Kidney capillary endothelial cell (primary cell): ENCODE data around the gene CTNNA2.

Experiments used
- DNase-seq: peaks from one replicate; pipeline ENCODE4 v3.0.0-alpha.2; 2018; ENCODE audit warnings: low spot score

The CTNNA2 gene

DNA sequence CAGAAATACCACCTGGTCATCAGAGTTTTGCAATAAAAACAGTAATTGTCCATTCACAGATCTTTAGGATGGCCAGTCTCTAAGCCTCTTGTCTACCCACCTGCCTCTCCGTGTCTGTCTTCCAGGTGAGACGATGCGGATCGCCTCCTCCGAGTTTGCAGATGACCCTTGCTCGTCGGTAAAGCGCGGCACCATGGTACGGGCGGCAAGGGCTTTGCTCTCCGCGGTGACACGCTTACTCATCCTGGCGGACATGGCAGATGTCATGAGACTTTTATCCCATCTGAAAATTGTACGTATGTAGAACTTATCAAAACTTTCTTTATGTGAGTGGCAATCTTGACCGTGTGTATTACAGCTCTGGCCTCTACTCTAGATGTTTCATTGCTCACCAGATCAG, 345.0 kb downstream of the CTNNA2 start:
- DNase-seq: no peak

DNA sequence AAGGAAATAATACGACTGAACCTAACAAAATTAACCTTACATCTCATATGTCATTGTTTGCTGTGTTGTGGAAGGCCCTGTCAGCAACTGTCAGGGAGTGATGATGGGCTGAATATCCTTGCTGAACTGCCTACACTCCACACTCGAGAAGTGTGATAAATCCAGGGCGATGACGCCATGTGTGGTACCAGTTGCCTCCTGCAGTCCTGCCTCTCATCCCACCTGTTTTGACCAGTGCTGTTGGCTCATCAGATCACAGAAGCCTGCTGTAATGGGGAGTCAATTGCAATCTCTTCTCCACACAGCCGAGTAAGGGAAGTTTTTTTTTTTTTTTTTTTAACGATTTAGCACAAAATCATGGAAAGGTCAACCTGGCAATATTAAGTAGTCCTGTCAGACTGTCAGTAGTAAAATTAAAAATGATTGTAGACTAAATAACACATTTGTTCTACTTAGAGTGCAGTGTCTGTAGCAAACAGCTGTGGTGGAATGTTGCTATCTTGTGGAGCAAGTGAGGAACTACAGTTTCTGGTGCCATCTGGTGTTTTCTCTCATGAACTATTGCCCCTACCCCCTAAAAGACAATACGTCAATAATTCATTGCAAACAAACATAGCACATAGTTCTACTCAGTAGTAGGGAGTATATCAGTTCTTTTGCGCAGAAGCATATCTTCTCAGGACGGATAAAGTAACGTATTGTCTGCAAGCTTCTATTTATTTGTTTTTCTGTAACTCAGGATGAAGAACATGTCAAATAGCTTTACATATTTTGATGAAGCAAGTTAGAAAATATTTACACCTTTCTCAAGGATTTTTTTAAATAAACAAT, 347.6 kb downstream of the CTNNA2 start:
- no peak for DNase-seq

DNA sequence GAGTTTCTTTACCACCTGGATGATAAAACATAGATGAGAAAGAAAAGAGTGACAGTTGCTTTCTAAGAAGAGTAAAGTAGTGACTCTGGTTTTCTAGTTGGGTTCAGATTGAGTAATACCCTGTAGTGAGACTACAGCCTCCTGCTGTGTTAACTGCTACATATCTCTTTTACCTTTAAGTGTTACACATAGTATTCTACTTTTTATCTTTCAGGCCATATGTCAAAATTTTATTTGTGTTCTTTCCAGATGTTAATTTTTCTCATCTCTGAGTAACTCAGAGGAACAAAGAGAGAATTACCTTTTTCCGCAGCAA, 348.2 kb downstream of the CTNNA2 start:
- no peak for DNase-seq

DNA sequence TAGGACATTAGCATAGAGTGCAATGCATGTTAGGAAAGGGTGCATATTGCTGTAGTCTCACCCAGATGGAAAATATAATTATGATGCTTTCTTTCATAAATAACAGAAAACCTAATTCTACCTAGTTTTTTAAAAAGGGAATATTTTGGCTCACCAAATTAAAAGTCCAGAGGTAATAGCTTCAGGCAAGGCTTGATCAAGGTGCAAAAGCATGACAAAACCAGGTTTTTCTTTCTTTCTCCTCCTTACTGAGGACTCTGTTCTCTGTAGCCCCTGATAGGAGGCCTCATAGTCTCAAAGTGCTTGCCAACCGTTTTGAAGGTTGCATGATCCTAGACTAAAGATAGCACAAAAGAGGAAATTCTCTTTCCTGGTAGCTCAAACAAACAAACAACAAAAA, 349.9 kb downstream of the CTNNA2 start:
- no peak for DNase-seq

DNA sequence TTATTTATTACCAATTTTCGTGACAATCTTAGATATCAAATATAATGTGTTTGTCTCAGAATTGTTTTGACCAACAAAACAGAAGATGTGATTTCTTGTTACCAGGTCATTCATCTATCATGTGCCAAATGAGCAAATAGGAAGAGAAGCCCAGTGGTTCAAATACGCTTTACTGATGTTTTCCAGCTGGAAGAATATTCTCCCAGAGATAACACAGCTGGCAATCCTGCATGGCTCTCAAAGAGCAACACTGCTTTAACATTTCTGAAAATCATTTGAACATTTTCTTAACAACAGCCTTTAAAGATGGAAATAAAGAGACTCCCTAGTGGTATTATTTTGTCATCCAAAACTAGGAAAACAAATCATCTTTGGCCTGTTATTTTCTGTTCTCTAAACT, 359.8 kb downstream of the CTNNA2 start:
- no peak for DNase-seq

DNA sequence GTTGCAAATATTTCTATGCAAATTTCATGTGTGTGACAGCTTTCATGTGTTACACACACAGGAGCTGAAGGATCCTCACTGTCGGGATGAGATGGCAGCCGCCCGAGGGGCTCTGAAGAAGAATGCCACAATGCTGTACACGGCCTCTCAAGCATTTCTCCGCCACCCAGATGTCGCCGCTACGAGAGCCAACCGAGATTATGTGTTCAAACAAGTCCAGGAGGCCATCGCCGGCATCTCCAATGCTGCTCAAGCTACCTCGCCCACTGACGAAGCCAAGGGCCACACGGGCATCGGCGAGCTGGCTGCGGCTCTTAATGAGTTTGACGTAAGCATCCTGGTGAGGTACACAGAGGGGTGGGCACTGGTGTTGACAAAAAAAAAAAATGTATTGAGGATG, 361.2 kb downstream of the CTNNA2 start:
- no peak for DNase-seq

DNA sequence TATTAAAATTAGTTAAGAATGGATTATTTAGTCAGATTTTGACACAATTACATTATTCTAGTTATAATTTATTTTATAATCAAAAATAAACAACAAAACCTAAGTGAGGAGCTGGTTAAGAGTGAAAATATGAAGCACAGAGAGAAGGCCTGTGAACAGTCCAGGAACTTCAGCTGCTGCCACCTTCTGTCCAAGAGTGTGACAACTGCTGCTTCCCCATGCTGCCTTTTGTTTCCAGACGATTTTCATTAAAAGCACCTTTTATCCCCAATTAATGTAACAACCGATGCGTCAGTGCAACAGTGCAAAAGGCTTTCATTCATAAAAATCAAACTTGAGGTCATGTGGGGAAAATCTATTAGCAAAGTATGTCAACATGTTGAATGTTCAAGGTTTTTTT, 363.6 kb downstream of the CTNNA2 start:
- no peak for DNase-seq

DNA sequence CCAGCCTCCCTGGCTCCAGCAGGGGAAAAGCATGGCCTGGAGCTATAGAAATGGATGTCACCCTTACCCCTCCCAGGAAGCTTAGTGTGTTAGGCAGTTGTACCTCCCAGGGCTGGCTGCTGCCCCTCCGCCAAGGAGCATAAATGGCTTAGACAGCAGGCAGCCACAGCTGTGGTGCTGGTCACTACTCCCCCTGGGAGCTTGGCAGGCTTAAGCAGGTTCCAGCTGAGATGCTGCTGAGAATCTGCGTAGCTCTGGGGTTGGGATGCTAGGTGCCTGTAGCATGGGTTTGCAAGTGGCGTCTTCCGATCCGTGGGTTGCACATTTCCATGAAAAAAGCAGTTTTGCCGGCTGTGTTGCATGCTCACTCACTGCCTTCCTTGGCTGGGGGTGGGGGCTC, 369.7 kb downstream of the CTNNA2 start:
- DNase-seq: no peak

DNA sequence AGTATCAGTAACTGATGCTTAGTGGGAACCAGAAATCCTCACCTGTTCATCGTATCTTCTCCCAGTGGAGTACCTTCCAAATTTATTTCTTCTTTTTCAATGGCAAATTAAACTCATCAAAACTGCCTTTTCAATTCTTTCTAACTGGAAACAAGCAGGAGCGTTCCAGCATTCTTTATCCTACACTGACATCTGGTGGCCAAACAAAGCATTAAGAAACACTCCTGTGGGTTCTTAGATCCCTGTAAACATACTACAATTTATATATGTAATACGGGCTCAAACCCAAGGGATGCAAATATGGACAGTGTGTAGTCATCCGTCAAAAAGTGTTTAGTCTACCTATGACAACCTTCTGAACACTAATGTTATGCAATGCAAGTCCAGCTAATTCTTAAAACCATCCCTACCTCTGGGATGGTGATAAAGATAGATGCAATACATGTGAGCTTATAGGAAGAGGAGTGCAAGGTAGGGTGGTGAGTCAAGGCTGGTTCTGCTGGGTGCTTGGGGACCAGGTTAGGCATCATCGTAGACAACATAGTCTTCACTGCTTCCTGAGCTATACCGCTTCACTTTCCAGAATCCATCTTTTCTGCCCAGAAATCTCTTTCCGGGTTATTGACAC, 375.0 kb downstream of the CTNNA2 start:
- peak; percentile 52 for DNase-seq

DNA sequence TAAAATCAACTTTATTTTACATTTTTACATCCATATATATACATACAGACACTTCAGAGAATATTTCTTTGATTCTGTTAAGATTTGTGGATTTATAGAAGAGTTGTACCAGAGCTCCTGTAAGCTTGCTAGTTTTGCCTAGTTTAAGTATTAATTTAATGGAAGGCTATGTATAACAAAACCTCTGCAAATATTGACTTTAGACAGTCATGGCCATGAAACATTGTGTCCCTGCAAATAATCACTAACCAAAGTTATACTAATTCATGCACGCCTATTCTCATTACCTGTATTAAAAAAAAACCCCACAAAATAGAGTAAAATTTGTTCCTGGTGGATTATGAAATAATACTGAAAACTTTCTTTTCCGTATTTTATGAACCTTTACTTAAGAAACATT, 379.3 kb downstream of the CTNNA2 start:
- no peak for DNase-seq

DNA sequence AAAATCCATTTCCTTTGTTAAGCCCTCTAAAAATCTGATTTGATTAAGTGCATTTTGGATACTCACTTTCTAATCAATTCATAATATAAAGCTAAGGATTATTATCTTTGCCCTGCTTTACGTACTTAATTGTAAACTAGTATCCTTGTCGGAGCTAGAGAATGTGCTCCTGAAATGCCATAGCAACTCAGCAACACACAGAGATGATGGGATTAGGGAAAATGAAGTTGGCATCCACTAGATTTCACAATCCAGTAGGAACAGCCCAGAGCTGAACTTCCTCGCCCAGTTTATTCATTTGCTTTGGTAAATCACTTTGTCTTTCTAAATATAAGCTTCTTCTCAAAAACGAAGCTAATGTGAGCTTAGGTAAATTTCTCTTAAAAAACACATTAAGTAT, 386.3 kb downstream of the CTNNA2 start:
- DNase-seq: no peak

DNA sequence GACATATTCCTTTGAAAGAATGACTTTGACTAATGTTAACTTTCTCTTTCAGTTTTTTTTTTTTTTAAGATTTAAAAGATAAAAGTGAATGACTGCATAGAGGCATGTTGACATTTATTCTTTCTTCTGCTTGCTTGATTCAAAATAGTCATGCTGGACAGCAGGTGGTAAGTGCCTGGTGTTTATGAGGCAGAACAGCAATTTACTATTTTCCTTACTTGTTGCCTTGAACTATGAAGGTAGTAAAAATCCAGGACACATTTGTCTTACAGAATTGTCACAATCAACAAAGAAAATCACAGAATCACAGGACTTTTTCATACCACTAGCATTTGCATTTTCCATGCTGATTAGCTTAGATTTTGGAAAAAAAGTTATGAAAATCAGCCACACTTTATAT, 388.3 kb downstream of the CTNNA2 start:
- DNase-seq: no peak

DNA sequence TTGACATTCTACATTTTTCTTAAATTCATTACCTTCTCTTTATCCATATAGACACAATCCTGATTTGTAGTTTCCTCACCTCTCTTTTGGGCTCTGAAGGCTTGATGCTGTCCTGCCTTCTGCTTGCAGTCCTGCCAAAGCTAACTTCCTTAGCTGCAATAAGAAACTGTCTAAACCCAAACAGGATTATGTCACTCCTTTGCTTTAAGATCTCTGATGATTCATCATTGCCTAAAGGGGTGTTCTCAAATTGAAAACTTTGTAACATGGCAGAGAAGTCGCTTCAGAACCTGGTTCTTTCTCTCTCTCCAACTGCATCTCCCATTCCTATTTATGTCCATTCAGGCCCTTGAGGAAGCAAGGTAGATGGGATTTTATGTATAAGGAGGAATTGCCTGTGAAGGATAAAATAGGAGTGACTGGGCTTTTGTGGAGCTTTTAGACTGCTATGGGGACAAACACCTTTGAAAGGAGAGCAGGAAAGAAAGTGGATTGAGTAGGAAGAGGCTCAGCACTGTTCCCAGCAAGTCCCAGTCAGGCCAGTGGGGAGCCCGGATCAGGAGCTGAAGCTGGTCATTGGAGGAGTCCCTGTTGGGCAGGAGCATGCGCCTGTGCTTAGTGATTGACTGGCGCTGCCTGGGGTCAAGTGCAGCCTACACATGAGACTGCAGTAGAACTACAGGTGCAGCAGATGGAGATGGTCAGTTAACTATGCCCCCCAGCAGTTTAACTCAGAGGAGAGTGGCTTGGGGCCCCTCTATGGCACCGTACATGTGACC, 390.6 kb downstream of the CTNNA2 start:
- no peak for DNase-seq

DNA sequence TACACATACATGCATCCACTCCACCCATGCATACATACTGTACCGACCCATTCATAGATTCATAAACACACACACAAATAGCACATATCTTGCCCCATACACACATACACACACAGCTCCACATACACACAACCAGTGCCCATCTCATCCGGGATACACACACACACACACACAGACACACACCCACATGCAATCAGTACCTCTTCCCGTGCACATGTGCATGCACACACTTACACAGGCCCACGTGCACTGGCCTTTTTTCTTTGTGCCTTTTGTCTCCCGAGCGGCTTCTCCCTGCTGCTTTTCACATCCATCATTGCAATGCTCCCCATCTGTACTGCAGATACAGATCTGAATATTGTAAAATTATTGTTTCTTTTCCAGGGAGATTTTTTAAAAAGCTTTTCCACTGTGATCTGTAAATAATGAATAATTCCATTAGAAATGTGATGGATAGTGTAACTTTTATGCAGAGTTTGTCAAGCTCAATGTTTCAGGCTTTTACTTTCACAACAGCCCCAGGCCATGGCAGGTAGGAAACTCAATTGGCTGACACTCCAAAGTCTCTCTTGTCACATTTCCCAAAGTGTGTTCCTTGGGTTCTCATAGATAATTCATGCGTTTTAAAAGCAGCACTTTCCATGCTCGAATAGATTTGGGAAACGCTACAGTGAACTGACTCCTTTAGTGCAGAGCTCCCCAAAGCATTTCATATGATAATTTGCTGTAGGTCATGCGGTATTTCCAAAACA, 393.5 kb downstream of the CTNNA2 start:
- DNase-seq: no peak

DNA sequence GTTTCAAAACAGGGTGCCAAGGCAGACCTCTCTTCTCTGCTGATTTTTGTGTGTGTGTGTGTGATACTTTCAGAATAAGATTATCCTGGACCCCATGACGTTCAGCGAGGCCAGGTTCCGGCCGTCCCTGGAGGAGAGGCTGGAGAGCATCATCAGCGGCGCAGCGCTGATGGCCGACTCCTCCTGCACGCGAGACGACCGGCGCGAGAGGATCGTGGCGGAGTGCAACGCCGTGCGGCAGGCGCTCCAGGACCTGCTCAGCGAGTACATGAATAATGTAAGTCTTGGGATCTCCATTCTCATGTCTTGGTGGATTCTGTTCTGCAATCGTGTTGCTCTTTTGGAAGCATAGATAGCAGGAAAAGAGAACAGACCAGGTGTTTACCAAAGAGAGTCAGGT, 396.7 kb downstream of the CTNNA2 start:
- no peak for DNase-seq

DNA sequence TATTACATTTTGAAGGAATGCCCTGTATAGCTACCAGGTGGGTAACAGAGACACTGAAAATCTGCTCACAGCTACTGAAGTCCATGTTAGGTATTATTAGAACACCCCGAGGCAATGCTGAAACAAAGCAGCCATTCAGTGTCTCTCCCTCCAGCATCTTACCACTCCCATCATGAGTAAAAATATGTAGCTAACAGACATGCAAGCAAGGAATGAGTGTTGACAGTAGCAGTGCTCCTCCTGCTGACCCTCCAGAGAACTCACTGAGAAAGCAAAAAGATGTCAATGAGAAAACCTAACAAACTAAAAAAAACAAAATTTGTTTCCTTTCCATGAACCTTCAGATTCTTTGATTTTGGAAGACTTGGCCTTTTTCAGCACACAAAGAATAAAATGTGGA, 397.8 kb downstream of the CTNNA2 start:
- DNase-seq: no peak

DNA sequence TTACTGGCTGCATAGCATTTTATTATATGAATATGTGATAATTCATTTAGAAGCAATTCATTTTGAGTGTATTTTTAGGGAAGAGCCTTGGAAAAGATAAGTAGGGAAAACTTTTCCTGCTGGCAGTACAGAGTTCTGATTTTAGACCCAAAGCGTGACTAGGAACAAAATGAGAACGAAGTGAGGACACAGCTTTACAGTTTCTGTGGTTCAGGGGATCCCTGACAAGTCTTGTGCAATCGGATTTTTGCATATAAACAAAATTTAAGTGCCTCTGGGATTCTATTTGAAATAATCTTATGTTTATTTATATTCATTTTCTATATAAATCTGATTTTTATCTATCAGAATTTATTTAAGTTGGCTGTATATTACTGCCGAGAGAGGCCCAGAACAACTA, 402.6 kb downstream of the CTNNA2 start:
- DNase-seq: no peak

DNA sequence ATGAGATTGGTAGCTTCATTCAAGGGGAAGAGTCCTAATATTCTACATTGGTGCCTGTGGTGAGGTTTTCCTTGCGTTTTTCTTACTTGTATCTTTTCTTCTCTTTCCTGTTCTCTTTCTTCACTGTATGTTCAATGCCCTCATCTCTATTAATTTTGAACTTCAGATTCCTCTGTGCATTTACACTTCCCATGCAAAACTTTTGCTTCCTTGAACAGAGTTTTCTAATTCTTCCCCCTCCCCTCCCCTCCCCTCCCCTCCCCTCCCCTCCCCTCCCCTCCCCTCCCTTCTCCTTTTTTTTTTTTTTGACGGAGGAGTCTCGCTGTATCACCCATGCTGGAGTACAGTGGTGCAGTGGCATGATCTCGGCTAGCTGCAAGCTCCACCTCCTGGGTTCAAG, 403.4 kb downstream of the CTNNA2 start:
- DNase-seq: no peak

DNA sequence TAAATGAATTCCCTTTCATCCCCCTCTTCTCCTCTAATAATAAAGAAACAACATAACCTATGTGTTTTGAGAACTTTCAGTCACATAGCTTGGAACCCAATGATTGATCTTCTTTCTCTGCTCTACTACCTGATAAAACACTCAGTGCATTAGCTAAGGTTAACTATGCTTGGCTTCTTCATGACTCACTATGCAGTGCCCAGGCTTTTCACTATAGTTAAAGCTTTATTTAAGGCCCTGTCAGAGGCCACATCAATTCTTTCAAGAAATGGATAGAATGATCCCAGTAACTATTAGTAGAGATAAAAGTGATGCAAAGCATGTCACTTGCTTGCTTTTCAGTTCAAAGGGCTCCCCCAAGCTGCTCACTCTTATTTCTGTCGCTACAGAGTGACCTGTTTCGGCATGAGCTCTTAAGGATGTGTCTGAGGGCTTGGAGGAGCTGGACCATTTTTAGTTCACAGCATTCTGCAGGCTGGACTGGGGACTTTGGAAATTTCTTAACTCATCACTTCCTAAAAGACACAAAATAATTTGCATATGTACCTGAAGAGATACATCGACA, 407.7 kb downstream of the CTNNA2 start:
- no peak for DNase-seq

DNA sequence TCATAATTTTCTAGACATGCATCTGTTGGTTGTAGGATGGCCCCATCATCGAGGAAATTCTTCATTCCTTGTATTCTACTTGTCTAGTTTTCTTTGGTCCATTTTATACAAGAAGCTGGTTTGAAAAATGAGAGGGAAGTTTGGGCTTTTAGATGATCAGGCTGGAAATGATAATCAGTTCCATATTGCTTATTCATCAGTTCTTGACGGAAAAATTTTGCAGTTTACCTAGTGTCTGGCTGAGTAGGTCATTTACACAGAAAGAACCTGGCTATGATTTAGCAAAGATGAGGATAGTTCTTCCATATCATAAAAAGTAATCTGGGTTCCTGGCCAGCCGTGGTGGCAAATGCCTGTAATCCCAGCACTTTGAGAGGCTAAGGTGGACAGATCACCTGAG, 416.8 kb downstream of the CTNNA2 start:
- DNase-seq: no peak

DNA sequence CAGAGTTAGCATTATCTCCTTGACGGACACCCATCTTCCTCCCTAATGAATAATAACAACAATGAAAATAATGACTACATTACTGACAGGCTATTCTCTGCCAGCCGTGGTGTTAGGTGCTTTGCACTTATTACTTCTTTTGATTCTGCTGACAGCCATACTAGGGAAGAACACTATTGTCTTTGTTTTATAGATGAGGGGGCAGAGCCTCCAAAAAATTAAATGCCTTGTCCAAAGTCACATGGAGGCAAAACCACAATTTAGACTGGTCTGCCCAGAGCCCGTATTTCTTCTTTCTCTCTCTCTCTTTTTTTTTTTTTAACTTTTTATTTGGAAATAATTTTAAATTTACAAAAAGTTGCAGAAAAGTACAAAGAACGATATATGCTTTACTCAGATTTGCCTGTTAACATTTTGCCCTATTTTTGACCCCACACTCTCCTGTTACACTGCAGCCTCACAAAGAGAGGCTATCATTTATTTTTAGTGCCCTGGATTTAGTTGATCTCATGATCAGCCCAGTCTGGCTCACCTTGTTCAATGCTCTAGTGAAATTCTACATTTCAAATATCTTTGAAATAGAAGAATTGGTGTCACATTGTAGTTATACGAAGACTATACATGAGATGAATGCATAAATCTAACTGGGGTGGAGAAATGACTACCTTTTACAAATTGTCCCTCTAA, 422.3 kb downstream of the CTNNA2 start:
- DNase-seq: no peak
